ENCODE measurements around the gene HOXB7. TPM values are rescaled to one million over a fixed set of nuclear protein-coding genes. Genes with fewer than 3 reads are reported as not detected.
A peak's percentile ranks its signal among the peaks of the same experiment; 100 is the strongest.

Gene HOXB7
- total RNA-seq, 1 donor: 0.10 TPM

DNA sequence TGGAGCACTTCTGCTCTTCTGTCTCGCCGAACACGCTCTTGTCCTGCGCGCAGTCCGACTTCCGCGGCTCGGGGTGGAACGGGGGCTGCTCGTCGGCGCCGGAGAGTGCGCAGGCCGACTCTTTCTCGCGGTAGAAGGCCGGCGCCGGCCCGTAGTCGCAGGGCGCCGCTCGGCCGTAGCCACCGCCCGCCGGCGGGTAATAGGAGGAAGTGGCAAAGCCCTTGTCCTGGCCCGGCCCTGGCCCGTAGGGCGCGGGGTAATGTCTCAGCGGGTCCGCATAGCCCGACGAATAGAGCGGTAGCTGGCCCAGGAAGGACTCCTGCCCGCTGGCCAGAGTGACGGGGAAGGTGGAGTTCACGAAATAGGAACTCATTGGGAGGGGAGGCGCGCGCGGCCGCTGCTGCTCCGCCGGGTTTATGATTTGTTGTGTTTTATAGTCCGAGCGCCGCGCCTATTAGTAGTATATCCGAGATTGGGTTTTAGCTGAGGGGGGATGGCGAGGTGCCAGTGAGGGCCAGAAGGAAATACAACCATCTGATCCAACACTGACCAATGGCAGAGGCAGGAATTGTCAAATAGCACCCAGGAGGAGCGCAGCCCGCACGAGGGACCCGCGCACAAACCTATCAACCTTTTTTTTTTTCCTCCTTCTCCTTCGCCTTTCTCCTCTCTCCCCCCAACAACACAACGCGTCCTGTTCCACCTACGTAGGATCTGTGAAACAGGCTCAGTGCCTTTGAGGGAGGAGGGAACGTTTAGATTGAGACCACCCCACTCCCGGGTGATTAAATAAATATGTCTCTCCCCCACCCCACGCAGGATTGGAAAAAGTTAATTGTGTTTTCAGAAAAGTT lies 12.8 kb downstream of the HOXB7 start:
- H3K4me3 ChIP-seq (ENCODE audit: low read length): peak overlapping the region; percentile 10
- no peaks in the 10 kb centered on the region for H3K9me3 ChIP-seq (ENCODE audit: low read depth, low read length)
- peaks cover 41% of the 10 kb centered on the region for H3K4me1 ChIP-seq (ENCODE audit: insufficient read depth, low read length)
- H3K27me3 ChIP-seq (ENCODE audit: insufficient read depth, low read length): peaks cover 95% of the 10 kb centered on the region

DNA sequence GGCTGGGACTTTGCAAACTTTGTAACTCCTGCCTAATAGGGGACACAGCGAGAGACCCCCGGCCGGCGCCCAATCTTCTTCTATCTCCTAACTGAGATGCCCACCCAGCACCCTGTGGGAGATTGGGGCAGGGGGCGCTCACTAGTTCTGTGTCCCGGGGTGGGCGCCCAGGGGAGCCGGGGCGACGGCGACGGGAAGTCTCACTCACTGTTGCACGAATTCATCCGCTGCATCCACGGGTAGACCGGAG lies 13.4 kb downstream of the HOXB7 start:
- Histone ChIP-seq H3K4me1 (ENCODE audit: insufficient read depth, low read length) (peaks cover 43% of the 10 kb centered on the region), H3K27me3 (ENCODE audit: insufficient read depth, low read length) (peaks cover 95% of the 10 kb centered on the region), H3K4me3 (ENCODE audit: low read length) (peak overlapping the region; percentile 10), H3K9me3 (ENCODE audit: low read depth, low read length) (no peaks in the 10 kb centered on the region)

DNA sequence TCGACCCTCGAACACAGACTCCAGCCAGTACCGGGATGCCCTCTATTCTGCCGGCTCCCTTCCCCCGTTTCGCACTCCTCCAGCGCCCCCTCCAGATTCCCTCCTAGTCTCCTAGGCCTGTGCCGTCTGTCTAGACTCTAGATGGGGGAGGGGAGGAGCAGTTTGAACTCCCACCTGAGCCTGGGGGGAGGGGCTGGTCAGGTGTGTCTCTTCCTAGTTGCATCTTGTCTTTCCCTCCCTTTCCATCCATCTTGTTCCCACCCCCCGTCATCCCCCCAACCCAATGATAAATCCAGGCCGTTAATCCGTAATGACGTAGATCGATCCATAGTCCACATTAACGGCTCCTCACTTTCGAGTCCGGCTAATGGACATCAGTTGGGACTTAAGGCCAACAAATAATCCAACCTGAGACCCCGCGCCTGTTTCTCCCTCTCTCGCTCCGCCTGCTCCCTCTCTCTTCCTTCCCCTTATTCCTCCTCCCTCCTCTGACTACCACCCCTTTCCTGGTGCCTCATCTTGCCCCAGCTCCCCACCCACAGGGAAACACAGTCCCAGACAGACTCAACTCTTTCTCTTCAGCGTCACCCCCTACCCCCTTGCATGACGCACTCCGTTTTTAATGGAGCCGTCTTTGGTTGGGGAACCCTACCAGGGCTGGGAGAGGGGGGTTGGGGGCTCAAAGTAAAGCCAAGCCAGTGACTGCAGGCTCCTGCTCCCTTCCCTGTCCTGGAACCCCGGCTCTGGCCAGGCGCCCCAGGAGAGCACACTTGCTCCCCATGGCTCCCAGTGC lies 13.9 kb downstream of the HOXB7 start:
- no peak overlapping the region for H3K4me3 ChIP-seq (ENCODE audit: low read length)

DNA sequence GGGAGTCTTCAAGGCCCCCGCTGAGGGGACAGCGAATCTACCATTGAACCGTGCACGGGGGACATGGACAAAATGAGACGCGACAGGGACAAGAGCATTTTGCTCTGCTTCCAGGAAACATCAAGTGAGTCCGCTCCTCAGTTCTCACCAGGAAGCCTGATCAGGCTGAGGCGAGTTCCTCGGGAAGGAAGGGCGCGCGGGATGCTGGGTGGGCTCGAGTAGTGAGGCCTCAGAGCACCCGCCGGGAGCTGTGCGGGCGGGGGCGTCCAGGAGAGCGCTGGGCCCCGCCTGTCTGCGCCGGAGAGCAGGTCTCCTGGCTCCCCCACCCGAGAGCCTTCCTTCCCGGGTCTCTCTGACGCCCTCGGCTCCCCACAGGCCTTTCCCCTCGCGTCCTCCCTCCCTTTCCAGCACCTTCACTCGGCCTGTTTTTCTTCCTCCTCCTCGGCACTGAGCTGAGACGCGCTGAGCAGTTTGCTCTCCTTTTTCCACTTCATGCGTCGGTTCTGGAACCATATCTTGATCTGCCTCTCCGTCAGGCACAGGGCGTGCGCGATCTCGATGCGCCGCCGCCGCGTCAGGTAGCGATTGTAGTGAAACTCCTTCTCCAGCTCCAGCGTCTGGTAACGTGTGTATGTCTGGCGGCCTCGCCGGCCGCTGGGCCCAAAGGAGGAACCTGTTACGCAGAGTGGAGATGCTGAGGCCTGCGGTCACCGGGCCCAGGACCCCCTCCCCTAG lies 14.7 kb downstream of the HOXB7 start:
- H3K9me3 ChIP-seq (ENCODE audit: low read depth, low read length): no peaks in the 10 kb centered on the region
- no peak overlapping the region for H3K4me3 ChIP-seq (ENCODE audit: low read length)
- peaks cover 42% of the 10 kb centered on the region for H3K4me1 ChIP-seq (ENCODE audit: insufficient read depth, low read length)
- peaks cover 96% of the 10 kb centered on the region for H3K27me3 ChIP-seq (ENCODE audit: insufficient read depth, low read length)

More for the DNA sequence above, 13.9 kb downstream of the HOXB7 start:
- Histone ChIP-seq H3K9me3 (ENCODE audit: low read depth, low read length) (no peaks in the 10 kb centered on the region), H3K4me1 (ENCODE audit: insufficient read depth, low read length) (peaks cover 42% of the 10 kb centered on the region), H3K27me3 (ENCODE audit: insufficient read depth, low read length) (peaks cover 96% of the 10 kb centered on the region)

DNA sequence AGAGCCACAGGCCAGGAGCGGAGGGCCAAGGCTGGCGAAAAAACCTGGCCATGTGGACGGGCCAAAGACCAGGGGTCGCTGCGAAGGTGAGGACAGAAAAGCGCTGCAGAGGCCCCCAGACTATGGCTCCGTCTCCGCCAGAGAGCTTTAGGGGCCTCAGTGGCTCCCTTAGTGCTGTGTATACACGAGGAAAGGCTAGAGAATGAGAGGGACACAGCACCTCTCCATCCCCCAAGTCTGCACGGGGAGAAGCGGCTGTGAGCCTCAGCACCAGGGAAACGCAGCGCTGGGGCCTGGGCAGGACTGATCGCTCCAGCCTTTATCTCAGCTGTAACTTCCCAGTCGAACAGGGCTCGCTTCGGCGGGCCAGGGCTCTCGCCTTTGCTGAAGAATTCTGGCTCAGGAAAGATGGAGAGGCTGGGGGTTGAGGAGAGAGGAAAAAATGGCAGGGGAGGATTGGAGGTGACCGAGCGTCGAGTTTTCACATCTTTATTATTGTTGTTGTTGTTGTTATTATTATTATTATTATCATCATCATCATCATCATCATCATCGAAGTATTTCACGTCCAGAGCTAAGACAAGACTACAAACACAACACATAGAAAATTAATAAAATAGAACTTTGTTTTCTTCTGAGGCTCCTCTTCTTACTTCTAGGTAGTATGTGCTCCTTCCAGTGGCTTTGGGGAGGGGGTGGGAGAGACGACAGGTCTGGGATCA lies 15.4 kb downstream of the HOXB7 start:
- Histone ChIP-seq H3K4me3 (ENCODE audit: low read length) (no peak overlapping the region), H3K27me3 (ENCODE audit: insufficient read depth, low read length) (peaks cover 96% of the 10 kb centered on the region), H3K9me3 (ENCODE audit: low read depth, low read length) (no peaks in the 10 kb centered on the region), H3K4me1 (ENCODE audit: insufficient read depth, low read length) (peaks cover 42% of the 10 kb centered on the region)

DNA sequence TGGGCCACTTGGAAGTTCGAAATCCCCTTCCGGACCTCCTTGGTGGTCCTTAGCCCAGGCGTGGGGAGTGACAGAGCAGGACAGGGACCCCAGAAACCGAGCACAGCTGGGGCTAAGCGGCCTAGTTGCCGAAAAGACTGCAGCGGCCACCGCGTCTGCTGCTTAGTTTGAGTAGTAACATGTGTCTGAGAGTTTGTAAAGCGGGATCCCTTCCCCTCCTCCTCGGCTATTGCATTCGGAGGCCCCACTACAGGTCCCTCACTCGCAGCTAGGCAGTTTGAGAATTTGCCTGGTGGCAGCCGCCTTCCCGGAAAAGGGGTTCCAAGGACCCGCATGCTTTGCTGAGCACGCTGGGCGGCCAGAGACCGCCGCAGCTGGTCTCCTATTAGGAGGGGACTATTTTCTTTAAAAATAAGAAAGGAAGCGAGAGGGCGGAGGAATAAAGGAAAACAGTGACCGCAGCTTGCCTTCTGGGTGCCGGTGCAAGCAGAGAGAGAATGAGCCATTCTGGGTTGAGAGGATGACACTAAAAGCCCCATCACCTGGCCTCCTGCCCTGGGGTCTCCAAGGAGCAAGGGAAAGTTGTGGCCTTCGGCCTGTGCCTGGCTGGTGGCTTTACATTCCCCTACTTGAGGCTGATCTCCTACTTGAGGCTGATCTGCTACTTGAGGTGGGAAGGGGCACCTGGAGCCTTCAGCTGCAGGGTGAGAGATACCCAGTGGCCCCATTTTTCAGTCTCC lies 16.1 kb downstream of the HOXB7 start:
- no peaks in the 10 kb centered on the region for H3K9me3 ChIP-seq (ENCODE audit: low read depth, low read length)
- H3K4me3 ChIP-seq (ENCODE audit: low read length): no peak overlapping the region
- peaks cover 96% of the 10 kb centered on the region for H3K27me3 ChIP-seq (ENCODE audit: insufficient read depth, low read length)
- H3K4me1 ChIP-seq (ENCODE audit: insufficient read depth, low read length): peaks cover 42% of the 10 kb centered on the region

DNA sequence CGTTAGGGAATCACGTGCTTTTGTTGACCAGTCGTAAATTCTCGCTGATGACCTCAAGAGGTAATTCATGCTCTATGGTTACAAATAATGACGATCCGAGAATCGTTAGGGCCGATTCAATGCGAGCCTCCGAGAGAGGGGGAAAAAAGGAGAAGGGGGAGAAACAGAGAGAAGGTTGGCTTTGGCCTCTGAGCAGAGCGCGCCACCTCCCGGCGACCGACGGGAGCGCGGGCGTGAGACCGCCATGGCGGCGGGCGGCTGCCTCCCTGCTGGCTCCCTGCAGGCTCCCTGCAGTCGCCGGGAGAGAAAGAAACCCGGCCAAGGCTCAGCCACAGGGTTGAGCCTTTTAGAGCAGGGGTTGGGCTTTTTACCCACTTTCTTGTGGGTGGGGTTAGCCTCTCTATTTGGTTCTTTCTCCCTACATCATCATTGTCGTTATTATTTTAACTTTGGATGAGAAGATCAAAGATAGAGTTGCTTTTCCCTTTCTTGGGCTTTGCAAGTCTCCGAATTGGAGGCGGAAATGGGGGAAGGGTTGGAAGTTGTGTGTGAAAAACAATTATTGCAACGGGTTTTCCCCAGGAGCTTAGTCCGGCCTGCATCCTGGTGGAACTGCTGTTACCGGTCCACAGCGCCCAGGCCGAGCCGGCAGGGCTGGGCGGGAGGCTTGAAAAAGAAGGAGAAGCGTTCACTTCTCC lies 16.8 kb downstream of the HOXB7 start:
- Histone ChIP-seq H3K9me3 (ENCODE audit: low read depth, low read length) (no peaks in the 10 kb centered on the region), H3K4me3 (ENCODE audit: low read length) (no peak overlapping the region), H3K27me3 (ENCODE audit: insufficient read depth, low read length) (peaks cover 96% of the 10 kb centered on the region), H3K4me1 (ENCODE audit: insufficient read depth, low read length) (peaks cover 42% of the 10 kb centered on the region)

DNA sequence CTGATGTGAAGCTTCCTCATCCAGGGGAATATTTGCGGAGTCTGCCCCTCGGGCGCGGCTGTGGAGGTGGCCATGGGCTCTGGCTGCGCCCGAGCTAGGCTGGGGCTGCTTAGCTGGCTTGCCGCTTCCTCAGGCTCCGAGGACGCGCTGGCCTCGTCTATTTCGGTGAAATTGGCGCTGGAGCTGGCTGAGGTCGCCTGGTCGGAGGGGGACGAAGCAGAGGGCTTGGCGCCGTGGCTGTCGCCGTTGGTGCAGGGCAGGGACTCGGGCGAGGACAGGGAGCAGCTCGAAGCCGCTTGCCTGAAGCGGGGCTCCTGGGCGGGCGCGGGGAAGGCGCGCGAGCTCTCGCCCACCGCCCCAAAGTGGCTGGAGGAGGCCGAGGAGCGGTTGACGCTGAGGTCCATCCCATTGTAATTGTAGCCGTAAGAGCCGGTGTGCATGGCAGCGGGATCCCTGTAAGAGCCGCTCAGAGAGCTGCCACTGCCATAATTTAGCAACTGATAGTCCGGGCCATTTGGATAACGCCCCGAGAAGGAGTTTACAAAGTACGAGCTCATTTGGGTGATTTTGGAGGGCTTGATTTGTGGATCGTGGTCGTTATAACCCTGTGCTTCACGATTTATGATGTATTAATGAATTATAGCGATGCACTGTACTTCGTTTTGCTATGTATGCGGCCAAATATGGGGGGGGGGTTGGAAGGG lies 17.5 kb downstream of the HOXB7 start, which contains the start of gene HOXB5:
Gene HOXB5 (minus strand): TSS at position 654 of the 704 bp plus-strand sequence. CDS start 97 bp downstream, at position 557.
- H3K9me3 ChIP-seq (ENCODE audit: low read depth, low read length): no peaks in the 10 kb centered on the region
- no peak within 1 kb of the TSS for H3K4me3 ChIP-seq (ENCODE audit: low read length)
- H3K4me1 ChIP-seq (ENCODE audit: insufficient read depth, low read length): peaks cover 40% of the 10 kb centered on the region
- H3K27me3 ChIP-seq (ENCODE audit: insufficient read depth, low read length): peaks cover 96% of the 10 kb centered on the region

DNA sequence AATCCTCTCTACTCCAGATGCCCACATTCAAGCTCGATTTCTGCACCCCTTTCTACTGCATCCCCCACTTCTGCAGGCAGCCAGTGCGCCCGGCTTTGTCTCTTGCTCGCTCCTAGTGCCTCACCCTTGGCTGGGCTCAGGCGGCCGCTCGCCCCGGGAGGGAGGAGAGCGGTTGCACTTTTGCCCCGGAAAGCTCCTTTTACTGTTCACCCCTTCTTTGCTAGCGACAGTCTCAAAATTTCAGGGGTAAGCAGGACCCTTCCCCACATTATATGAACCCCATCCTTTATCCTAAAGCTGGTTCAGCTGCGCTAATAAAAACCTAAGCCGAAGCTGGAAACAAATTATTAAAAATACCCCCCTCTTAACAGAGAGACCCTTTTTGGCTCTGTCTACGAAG lies 18.2 kb downstream of the HOXB7 start:
- no peaks in the 10 kb centered on the region for H3K9me3 ChIP-seq (ENCODE audit: low read depth, low read length)
- no peak overlapping the region for H3K4me3 ChIP-seq (ENCODE audit: low read length)
- H3K27me3 ChIP-seq (ENCODE audit: insufficient read depth, low read length): peaks cover 96% of the 10 kb centered on the region
- peaks cover 36% of the 10 kb centered on the region for H3K4me1 ChIP-seq (ENCODE audit: insufficient read depth, low read length)

DNA sequence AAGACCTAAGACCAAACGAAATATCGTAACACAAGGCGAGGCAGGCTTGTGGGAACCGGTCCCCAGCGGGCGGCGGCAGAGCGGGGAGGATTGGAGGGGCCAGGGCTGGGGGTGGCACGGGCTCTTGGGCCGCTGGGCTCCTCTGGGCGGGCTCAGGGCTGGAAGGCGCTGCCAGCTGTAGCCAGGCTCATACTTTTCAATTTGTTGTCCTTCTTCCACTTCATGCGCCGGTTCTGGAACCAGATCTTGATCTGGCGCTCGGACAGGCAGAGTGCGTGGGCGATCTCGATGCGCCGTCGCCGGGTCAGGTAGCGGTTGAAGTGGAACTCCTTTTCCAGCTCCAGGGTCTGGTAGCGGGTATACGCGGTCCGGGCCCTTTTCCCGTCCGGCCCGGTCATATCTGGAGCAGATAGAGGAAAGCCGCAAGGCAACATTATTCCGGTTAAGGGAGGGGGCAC lies 18.7 kb downstream of the HOXB7 start:
- H3K4me1 ChIP-seq (ENCODE audit: insufficient read depth, low read length): peaks cover 36% of the 10 kb centered on the region
- peaks cover 96% of the 10 kb centered on the region for H3K27me3 ChIP-seq (ENCODE audit: insufficient read depth, low read length)

DNA sequence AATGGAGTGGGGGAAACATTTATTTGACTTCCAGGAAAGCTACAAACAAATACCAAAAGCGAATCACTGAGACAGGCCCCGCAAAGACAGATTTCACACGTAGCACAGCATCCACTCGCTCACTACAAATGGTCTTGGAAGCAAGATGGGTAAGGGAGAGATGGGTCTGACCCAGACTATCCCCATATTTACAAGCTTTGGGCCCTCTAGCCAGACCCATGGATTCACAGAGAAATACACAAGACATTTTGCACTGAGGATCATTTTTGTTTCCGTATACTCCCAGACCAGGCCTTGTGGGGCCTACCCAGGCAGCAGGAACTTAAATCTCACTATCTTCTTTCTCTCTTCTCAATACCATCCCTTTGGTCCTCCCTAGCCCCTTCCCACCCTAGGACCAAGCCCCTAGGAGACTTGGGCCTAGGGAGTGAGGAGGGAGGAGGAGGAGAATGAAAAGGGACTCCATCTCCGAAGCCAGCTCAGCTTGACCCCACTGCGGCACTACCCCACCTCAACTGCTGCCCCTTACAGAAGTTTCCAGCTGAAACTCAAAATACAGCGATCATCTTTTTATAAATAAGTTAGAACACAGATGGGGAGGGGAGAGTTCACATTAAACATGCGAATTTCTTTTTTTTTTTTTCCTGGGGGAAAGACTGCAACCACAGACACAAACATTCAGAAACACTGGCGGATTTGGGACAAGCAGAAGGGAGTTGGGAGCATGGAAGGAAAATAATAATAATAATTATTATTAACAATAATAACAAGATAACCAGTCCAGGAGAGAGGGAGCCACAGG lies 19.4 kb downstream of the HOXB7 start:
- H3K4me1 ChIP-seq (ENCODE audit: insufficient read depth, low read length): peaks cover 35% of the 10 kb centered on the region
- H3K27me3 ChIP-seq (ENCODE audit: insufficient read depth, low read length): peaks cover 96% of the 10 kb centered on the region
- no peaks in the 10 kb centered on the region for H3K9me3 ChIP-seq (ENCODE audit: low read depth, low read length)
- H3K4me3 ChIP-seq (ENCODE audit: low read length): no peak overlapping the region

More for the DNA sequence above, 18.7 kb downstream of the HOXB7 start:
- H3K4me3 ChIP-seq (ENCODE audit: low read length): no peak overlapping the region
- no peaks in the 10 kb centered on the region for H3K9me3 ChIP-seq (ENCODE audit: low read depth, low read length)

DNA sequence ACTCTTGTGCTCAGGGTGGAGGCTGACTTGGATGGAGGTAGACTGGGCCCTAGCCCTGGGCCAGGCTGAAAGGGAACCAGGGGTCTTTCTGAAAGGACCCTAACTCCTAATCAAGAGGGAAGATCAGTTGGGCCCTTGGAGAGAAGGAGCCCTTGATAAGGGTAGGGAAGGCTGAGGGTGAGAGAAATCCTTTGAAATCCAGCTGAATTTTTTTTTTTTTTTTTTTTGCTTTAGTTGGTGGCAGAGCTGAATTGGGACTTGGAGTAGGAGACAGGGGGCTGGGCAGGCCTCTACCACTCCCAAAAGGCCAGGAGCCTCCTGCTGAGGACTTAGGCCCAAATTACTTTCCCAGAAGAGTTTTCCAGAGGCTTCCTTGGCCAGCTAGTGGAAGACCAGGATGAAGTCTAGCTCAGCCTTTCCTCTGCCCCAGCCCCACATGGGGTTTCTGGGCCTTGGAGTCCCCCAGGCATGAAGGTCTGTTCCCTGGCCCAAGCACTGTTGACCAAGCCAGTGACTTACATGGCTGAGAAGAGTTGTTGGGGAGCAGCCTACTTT lies 20.1 kb downstream of the HOXB7 start:
- Histone ChIP-seq H3K27me3 (ENCODE audit: insufficient read depth, low read length) (peaks cover 96% of the 10 kb centered on the region), H3K9me3 (ENCODE audit: low read depth, low read length) (no peaks in the 10 kb centered on the region), H3K4me1 (ENCODE audit: insufficient read depth, low read length) (peaks cover 37% of the 10 kb centered on the region), H3K4me3 (ENCODE audit: low read length) (no peak overlapping the region)

Data from mononuclear cell (primary cell).